HG03571 (cell line): ENCODE data around the gene SRD5A1.

Source experiments
- ATAC-seq: cut with Tn5 transposase; IDR thresholded peaks from one replicate; pipeline ENCODE4 v1.9.1; 2021; ENCODE audit not compliant: unreplicated experiment

The SRD5A1 gene

GRCh38 chr5:6711409-6712141 lies 78.3 kb downstream of the SRD5A1 start:
- peak; percentile 10 for ATAC-seq

DNA sequence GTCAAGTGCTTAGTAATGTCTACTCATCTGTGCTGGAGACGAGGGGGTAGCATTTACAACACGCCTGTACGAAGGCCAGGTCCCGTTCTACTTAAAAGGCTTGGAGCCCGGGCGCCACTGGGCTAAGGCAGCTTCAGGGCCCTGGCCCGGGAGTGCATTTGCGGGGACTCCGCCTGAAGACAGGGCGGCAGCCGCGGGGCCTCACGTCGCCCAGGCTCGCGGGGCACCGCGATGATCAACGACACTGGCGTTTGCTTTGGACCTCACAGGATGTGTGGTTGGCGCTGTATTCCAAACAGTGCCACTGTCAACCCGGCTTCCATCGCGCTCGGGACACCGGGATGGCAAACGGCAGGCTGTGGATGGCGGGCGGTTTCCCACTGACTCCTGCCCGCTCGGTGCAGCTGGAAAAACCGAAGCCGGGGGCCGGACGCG lies 78.9 kb downstream of the SRD5A1 start:
- ATAC-seq = peak; percentile 22

GRCh38 chr5:6712577-6713273 lies 79.5 kb downstream of the SRD5A1 start:
- ATAC-seq = peak; percentile 61

DNA sequence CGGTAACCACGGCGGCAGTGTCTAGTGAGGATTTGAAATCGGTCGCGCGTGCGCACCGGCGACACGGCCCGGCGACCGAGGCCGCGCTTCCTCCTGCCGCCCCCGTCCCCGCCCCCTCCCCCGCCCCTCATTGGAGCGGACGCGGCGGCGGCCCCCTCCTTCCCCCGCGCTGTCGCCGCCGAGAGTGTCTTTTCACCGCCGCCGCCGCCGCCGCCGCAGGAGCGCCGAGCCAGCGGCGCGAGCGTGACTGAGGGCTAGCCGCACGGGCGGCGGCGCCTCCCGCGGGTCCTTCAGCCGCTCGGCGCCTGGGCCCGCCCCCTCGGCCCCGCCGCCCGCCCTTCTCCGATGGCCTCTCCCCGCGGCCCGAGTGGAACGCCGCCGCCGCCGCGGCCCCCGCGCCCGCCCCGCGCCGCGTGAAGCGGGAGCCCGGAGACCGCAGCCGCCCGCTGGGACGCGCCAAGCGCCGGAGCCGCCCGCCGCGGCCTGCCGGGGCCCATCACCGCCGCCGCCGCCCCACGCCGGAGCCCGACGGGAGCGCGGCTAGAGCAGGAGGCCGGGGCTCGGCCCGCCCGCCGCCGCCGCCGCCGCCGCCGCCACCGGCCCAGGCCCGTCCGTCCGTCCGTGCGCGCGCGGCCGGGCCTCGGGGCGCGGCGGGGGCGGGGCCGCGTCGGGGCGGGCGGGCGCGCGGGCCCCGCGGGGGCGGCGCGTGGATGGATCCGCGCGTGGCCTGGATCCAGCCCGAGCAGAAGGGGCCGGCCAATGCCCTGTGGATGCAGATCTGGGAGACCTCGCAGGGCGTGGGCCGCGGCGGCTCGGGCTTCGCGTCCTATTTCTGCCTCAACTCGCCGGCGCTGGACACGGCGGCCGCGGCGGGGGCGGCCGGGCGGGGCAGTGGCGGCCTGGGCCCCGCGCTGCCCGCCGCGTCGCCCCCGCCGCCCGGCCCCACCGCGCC lies 80.3 kb downstream of the SRD5A1 start, which contains the start of gene TENT4A:
Gene TENT4A, plus strand, starts transcription at position 159 of the 952 bp plus-strand sequence. Its CDS starts 552 bp downstream, at position 711.
- peak; percentile 17 for ATAC-seq

DNA sequence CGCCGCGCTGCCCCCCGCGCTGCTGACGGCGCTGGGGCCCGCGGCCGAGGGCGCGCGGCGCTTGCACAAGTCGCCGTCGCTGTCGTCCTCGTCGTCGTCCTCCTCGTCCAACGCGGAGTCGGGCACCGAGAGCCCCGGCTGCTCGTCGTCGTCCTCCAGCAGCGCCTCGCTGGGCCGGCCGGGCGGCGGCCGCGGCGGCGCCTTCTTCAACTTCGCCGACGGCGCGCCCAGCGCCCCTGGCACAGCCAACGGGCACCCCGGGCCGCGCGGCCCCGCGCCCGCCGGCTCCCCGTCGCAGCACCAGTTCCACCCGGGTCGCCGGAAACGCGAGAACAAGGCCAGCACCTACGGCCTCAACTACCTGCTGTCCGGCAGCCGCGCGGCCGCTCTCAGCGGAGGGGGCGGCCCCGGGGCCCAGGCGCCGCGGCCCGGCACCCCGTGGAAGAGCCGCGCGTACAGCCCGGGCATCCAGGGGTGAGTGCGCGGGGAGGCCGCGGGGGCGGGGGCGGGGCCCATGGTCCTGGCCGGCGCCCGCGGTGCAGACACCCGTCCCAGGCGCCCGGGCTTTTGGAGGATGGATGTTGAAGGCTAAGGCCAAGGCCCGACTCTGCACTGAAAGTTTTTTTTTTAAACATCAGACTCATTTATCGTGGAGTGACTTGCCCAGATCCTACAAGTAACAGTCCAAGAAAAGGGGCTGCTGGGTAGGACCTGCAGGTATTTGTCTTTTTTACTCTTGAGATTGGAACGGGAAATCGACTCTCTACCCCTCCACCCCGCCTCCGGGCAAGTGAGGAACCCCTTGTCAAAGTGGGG lies 81.2 kb downstream of the SRD5A1 start:
- ATAC-seq = no peak

DNA sequence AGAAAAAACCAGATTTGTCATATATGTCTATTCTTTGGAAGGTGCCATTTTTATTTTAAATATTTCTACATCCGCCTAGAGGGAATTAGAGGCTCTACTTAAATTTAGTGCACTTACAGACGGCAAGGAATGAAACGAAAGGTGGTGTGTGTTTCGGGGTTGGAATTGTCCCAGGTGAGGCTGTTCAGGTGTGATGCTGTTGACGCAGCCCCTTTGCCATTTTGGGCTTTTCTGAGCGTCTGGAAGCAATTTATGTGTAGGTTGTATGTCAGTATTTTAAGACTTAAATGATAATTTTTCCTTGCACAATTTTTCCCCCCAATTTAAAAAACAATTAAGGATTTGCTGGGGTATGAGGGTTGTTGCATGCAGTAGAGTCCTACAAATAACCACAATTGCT lies 82.0 kb downstream of the SRD5A1 start:
- ATAC-seq = no peak

DNA sequence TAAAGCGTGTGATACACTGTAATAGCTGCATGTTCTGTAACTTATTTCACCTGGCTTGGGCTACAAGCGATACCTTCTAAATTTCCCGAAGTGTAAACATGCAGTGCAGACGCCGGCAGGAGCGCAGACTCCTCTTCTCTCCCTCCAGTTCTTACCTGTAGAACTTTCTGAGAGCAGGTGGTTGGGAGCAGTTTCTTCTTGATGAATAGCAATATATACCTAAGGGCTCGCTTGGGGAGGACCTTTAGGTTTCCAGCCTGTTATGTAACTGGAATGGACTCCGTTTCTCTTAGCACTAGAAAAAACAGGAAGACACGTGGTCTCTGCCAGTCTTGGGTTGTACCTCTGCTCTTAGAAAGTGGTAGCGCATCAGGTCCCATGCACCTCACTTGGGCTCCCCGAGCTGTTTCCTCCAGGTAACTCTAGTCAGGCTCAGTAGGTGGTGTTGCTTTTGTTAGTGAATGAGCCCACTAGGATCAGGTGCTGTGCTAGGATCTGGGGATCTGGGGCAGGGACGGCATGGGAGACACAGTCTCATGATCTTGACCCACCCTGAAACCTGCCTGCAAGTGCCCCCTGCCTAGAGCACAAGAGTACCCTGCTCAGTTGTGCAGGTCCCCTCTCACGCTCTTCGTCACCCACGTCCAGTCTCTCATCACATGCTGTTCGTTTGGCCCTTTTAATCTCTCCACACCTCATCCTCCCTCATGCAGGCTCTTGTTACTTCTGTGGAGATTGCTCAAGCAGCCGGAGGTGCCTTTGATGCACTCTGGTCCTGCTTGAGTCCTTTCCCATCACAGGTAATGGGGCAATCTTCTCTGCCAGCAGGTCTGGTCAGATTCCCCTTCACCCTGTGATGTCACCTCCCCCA lies 82.8 kb downstream of the SRD5A1 start:
- ATAC-seq = no peak

- no peak for ATAC-seq
Observed at GRCh38 chr5:6716629-6717149, 83.4 kb downstream of the SRD5A1 start.

DNA sequence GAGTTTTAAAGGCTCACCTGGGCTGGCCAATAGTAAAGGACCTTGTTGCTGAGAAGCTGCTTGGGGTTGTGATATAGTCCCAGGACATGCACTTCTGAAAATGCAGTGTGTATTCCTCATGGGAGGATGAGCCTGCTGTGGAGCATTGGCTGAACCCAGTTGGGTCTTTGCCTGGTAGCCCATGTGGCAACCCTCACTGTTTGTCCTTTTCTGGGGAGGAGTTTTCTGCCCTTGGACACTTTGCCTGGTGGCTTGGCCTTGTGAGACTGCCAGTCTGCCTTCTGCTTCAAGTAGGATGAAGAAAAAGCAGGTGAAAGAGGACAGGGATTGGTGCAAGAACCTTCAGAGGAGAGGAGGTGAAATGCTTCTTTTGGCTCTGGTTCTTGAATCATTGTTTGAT lies 84.0 kb downstream of the SRD5A1 start:
- no peak for ATAC-seq

GRCh38 chr5:6717687-6718086 lies 84.4 kb downstream of the SRD5A1 start:
- ATAC-seq = no peak

GRCh38 chr5:6718161-6718681 lies 85.0 kb downstream of the SRD5A1 start:
- no peak for ATAC-seq

DNA sequence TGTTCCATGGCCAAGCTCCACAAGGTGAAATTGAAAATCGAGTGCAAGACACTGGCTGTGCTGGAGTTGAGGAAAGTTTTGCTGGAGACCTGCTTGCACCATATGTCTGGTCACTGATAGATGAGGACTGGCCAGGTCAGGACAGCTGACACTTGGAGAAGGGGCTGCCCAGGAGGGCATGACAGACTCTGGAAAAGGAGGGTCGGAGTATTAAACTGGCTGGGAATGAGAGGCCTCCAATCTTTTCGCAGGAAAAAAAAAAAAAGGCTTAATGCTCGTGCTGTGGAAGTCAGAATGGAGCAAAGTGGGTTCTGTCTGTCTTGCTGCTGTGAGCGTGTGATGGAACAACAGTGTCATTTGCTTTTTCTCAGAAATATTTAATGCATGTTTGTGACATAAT lies 85.5 kb downstream of the SRD5A1 start:
- ATAC-seq = no peak

DNA sequence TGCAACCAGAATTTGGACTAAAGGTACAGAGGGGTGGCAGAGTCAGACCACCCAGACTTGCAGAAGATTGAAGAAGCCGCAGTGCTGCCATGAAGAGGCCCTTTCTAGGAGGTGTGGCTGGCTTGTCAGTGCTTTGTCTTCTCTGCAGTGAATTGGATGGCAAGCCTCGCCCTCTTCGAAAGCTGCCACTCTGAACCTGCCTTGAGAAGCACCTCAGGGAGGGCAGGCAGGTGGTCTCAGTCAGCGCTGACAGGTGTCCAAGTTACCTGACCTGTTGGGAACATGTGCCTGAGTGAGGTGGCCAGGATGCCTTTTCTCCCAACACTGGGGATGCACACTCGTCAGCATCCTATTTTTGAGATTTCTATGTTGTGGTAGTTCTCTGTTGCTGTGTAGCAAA lies 86.2 kb downstream of the SRD5A1 start:
- no peak for ATAC-seq

DNA sequence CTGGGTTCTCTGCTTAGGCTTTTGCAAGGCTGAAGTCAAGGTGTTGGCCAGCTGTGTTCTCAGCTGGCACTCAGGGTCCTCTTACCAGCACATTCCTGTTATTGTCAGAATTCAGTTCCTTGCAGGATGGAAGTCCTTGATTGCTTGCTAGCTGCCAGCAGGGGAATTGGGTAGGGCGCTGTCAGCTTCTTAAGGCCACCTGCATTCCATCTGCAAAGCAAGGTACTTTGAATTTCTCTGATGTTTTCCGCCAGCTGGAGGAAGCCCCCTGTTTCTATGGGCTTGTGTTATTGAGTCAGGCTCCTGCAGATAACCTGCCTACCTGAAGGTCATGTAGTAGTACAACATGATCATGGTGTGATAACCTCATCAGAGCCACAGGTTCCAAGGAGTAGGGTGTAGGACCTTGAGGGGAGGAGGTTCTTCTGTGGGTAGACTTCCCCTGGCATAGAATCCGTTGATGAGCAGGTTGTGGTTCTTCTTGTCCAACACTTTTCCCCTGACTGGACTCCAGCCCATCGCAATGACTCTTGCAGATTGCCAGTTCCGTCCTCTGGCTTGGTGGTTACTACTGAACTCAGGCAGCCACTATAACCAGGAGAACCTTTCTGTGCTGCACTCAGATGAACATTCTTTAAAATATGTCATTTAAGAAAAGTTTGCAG lies 86.8 kb downstream of the SRD5A1 start:
- no peak for ATAC-seq

GRCh38 chr5:6720561-6720921 lies 87.3 kb downstream of the SRD5A1 start:
- ATAC-seq = no peak

DNA sequence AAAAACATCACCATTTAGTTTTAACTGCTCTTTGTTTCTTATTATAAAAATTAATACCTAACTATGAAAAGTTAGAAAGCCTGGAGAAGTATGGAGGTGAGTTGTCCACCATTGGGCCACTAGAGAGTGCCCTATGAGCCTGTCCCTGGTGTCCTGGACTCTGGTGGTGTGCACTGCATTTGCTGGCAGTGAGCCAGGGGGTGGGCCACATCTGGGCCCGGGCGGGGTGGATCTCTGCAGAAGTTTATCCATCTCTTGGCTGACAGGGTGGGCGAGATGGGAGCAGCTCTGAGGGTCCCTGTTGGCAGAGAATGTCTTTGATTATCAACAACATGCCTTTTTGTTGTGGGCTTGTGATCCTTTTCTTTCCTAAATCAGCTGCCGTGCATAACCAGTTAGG lies 88.2 kb downstream of the SRD5A1 start:
- ATAC-seq = no peak

DNA sequence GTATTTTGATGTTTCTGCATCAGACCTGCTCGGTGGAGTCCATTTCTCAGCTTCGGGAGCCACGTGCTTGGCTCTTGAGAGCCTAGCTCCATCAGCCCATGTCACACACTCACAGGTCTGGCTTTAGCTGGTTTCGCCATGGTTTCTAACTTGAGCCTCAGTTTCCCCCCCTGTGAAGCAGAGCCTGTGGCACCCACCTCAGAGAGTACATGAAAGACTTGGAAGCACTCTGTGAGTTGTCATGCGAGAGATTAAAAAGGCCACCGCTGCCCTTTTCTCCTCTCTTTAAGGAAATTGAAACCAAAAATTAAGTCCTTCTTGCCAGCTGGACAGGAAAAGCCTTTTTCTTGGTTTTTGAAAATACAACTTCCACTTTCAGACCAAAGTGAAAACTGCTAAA lies 88.8 kb downstream of the SRD5A1 start:
- peak; percentile 47 for ATAC-seq

GRCh38 chr5:6723122-6723815 lies 90.0 kb downstream of the SRD5A1 start:
- no peak for ATAC-seq
